ENCODE results near the gene NPLOC4. TPM values are rescaled to one million over a fixed set of nuclear protein-coding genes. Genes with fewer than 3 reads are reported as not detected.

The NPLOC4 gene
- total RNA-seq, 1 donor from 2014 or later = 87.5 TPM

DNA sequence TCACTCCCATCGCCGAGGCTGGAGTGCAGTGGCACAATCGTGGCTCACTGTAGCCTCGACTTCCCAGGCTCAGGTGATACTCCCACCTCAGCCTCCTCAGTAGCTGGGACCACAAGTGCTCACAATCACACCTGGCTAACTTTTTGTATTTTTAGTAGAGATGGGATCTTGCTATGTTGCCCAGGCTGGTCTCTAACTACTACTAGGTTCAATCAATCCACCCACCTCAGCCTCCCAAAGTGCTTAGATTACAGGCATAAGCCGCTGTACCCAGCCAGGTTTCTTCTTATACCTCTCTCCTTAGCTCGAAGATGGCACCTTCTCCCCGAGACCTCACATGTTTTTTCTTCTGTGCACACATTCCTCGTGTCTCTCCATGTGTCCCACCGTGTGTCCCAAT is 3.1 kb upstream of the NPLOC4 start:
- Histone ChIP-seq H3K27ac (replicated peaks) (no peak overlapping the region), H3K27me3 (ENCODE audit: low read depth) (no peaks in the 10 kb centered on the region), H3K4me1 (peaks cover 23% of the 10 kb centered on the region), H3K4me3 (no peak overlapping the region), H3K9me3 (replicated peaks) (no peaks in the 10 kb centered on the region), H3K36me3 (no peaks in the 10 kb centered on the region)
- DNase-seq = no peak
- intact Hi-C loops (cut with micrococcal nuclease) = no loop called here
- TF ChIP-seq, protein P1, sequence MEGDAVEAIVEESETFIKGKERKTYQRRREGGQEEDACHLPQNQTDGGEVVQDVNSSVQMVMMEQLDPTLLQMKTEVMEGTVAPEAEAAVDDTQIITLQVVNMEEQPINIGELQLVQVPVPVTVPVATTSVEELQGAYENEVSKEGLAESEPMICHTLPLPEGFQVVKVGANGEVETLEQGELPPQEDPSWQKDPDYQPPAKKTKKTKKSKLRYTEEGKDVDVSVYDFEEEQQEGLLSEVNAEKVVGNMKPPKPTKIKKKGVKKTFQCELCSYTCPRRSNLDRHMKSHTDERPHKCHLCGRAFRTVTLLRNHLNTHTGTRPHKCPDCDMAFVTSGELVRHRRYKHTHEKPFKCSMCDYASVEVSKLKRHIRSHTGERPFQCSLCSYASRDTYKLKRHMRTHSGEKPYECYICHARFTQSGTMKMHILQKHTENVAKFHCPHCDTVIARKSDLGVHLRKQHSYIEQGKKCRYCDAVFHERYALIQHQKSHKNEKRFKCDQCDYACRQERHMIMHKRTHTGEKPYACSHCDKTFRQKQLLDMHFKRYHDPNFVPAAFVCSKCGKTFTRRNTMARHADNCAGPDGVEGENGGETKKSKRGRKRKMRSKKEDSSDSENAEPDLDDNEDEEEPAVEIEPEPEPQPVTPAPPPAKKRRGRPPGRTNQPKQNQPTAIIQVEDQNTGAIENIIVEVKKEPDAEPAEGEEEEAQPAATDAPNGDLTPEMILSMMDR (IDR thresholded peaks at IDR 0.05; ENCODE audit: borderline replicate concordance) = no peak

DNA sequence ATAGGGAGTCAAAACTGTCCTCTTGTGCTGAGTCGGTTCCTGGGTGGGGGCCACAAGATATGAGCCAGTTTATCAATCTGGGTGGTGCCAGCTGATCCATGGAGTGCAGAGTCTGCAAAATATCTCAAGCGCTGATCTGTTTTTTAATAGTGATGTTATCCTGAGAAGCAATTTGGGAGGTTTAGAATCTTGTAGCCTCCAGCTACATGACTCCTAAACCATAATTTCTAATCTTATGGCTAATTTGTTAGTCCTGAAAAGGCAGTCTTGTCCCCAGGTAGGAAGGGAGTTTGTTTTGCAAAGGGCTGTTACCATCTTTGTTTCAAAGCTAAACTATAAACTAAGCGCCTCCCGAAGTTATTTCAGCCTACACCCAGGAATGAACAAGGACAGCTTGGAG is 1.8 kb upstream of the NPLOC4 start:
- H3K9me3 ChIP-seq (replicated peaks) = no peaks in the 10 kb centered on the region
- H3K4me3 ChIP-seq = no peak overlapping the region
- intact Hi-C loops (cut with micrococcal nuclease) = no loop called here
- H3K4me1 ChIP-seq = peaks cover 36% of the 10 kb centered on the region
- TF ChIP-seq, protein P1 (IDR thresholded peaks at IDR 0.05; ENCODE audit: borderline replicate concordance) = no peak
- H3K27ac ChIP-seq (replicated peaks) = no peak overlapping the region
- H3K27me3 ChIP-seq (ENCODE audit: low read depth) = no peaks in the 10 kb centered on the region
- DNase-seq = no peak
- H3K36me3 ChIP-seq = no peaks in the 10 kb centered on the region

DNA sequence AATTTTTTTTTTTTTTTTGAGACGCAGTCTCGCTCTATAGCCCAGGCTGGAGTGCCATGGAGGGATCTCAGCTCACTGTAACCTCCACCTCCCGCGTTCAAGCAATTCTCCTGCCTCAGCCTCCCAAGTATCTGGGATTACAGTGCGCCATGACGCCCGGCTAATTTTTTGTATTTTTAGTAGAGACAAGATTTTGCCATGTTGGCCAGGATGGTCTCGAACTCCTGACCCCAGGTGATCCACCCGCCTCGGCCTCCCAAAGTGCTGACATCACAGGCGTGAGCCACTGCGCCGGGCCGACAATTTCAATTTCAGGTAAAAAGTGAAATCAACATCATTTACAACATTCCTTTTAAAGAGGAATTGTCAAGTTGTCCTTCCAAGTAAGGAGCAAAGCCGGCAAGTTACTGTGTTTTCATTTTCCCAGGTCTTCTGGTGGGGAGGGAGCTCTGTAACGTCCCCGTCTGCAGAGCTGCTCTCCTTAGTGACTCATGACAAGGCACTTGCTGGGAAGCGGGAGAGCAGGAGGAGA is 873 bp downstream of the NPLOC4 start:
- H3K36me3 ChIP-seq = peaks cover 4% of the 10 kb centered on the region
- peaks cover 57% of the 10 kb centered on the region for H3K4me1 ChIP-seq
- H3K27ac ChIP-seq (replicated peaks) = peak overlapping the region; percentile 96
- H3K27me3 ChIP-seq (ENCODE audit: low read depth) = no peaks in the 10 kb centered on the region
- peak overlapping the region; percentile 94 for H3K4me3 ChIP-seq
- intact Hi-C loops (cut with micrococcal nuclease) = no loop called here
- DNase-seq = no peak
- H3K9me3 ChIP-seq (replicated peaks) = no peaks in the 10 kb centered on the region
- TF ChIP-seq, protein P1 (IDR thresholded peaks at IDR 0.05; ENCODE audit: borderline replicate concordance) = no peak

DNA sequence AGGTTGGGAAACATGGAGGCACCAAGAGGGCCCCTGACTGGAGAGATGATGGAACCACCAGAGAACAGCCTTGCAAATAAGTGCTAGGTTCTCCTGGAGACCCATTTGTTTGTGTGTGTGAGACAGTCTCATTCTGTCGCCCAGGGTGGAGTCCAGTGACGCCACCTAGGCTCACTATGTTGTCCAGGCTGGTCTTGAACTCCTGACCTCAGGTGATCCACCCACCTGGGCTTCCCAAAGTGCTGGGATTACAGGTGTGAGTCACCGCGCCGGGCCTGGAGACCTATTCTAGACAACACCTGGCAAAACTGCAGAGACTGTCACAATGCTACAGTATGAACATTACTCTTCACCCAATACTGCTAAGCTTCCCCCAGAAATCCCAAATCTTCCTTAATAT is 1.5 kb downstream of the NPLOC4 start:
- peaks cover 57% of the 10 kb centered on the region for H3K4me1 ChIP-seq
- peak overlapping the region; percentile 94 for H3K4me3 ChIP-seq
- H3K27me3 ChIP-seq (ENCODE audit: low read depth) = no peaks in the 10 kb centered on the region
- no peak for DNase-seq
- intact Hi-C loops (cut with micrococcal nuclease) = no loop called here
- H3K36me3 ChIP-seq = peaks cover 7% of the 10 kb centered on the region
- H3K27ac ChIP-seq (replicated peaks) = peak overlapping the region; percentile 96
- TF ChIP-seq, protein P1 (IDR thresholded peaks at IDR 0.05; ENCODE audit: borderline replicate concordance) = no peak
- no peaks in the 10 kb centered on the region for H3K9me3 ChIP-seq (replicated peaks)

DNA sequence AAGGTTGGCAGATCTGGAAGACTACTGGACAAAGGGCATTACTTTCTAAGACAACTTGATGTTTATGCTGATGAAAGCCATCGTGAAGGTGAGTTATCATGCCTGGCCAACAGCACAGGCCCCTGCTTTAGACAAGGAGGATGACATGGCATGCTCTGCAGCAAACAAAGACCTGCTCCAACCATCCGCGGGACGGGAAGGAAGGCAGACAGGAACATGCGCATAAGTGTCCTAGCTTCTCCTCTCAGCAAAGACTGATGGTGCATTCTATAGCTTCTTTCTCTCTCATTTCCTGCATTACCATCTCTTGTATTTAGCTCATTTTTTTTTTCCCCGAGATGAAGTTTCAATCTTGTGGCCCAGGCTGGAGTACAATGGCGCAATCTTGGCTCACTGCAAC is 5.4 kb downstream of the NPLOC4 start:
- H3K27ac ChIP-seq (replicated peaks) = no peak overlapping the region
- no peak overlapping the region for H3K4me3 ChIP-seq
- intact Hi-C loops (cut with micrococcal nuclease) = no loop called here
- H3K27me3 ChIP-seq (ENCODE audit: low read depth) = no peaks in the 10 kb centered on the region
- H3K36me3 ChIP-seq = peaks cover 42% of the 10 kb centered on the region
- TF ChIP-seq, protein P1 (IDR thresholded peaks at IDR 0.05; ENCODE audit: borderline replicate concordance) = no peak
- H3K9me3 ChIP-seq (replicated peaks) = no peaks in the 10 kb centered on the region
- DNase-seq = no peak
- peaks cover 52% of the 10 kb centered on the region for H3K4me1 ChIP-seq
